IMR-90 (cell line): ENCODE measurements around the gene GALNT4. TPM values are rescaled to one million over a fixed set of nuclear protein-coding genes. Genes with fewer than 3 reads are reported as not detected.

ENCODE experiments used
- ATAC-seq: fragments of 200-7000 bp; cut with Tn5 transposase; 2 replicates; pipeline ENCODE4 v1.9.1; 2020; ENCODE audit warnings: low read depth, mild to moderate bottlenecking, moderate library complexity
- BruUV-seq: library from RNA; stranded (reverse); fragments of 400-500 nt; replicated peaks from 2 replicates; lab custom pipeline; 2021; lab: Mats Ljungman, UMichigan
- CTCF ChIA-PET: fragments of 300-600 bp; formaldehyde crosslinking; extraction: SDS; loops from one replicate; lab custom pipeline; 2021; ENCODE audit warnings: antibody characterized with exemption; lab: Yijun Ruan, JAX
- POLR2A ChIA-PET: fragments of 300-600 bp; sonication (Branson Sonifier 250); formaldehyde crosslinking; loops from one replicate; lab custom pipeline; 2022; ENCODE audit warnings: antibody characterized with exemption; ENCODE audit not compliant: unreplicated experiment; lab: Charles Lee
- DNase-seq: peaks from one replicate; pipeline ENCODE4 v3.0.0; 2013
- H2AFZ ChIP-seq: replicated peaks from 2 replicates; pipeline ENCODE3; 2013; ENCODE audit warnings: low read length, mild to moderate bottlenecking; ENCODE audit not compliant: poor library complexity
- H2AK5ac ChIP-seq: 2 replicates; pipeline ENCODE4 v1.6.1; 2013; ENCODE audit warnings: low read depth, low read length, inconsistent platforms
- H2AK9ac ChIP-seq: replicated peaks from 2 replicates; pipeline ENCODE3; 2013; ENCODE audit warnings: mild to moderate bottlenecking, low read depth, low read length, moderate library complexity; ENCODE audit not compliant: poor library complexity
- H2BK120ac ChIP-seq: 2 replicates; pipeline ENCODE4 v1.6.1; 2013; ENCODE audit warnings: low read depth, low read length, inconsistent platforms
- H2BK15ac ChIP-seq: 3 replicates; pipeline ENCODE4 v1.6.1; 2013; ENCODE audit warnings: low read depth, low read length, inconsistent platforms
- H2BK20ac ChIP-seq: 2 replicates; pipeline ENCODE4 v1.6.1; 2013; ENCODE audit warnings: low read depth, mild to moderate bottlenecking, inconsistent platforms, low read length, moderate library complexity
- H2BK5ac ChIP-seq: 2 replicates; pipeline ENCODE4 v1.6.1; 2013; ENCODE audit warnings: mild to moderate bottlenecking, low read depth, low read length, inconsistent platforms; ENCODE audit not compliant: poor library complexity, severe bottlenecking
- H3K14ac ChIP-seq: replicated peaks from 2 replicates; pipeline ENCODE4 v1.6.1; 2013; ENCODE audit warnings: low read depth, low read length, inconsistent platforms
- H3K18ac ChIP-seq: 2 replicates; pipeline ENCODE4 v1.6.1; 2013; ENCODE audit warnings: low read depth, low read length, control low read depth
- H3K23ac ChIP-seq: 2 replicates; pipeline ENCODE4 v1.6.1; 2013; ENCODE audit warnings: low read depth, low read length, inconsistent platforms
- H3K27ac ChIP-seq: 2 replicates; pipeline ENCODE4 v1.5.1; 2013; ENCODE audit warnings: mild to moderate bottlenecking, control low read depth, low read length; ENCODE audit not compliant: insufficient read depth
- H3K27me3 ChIP-seq: 2 replicates; pipeline ENCODE4 v1.6.1; 2013; ENCODE audit warnings: low read length; ENCODE audit not compliant: control insufficient read depth, insufficient read depth
- H3K36me3 ChIP-seq: 2 replicates; pipeline ENCODE4 v1.6.1; 2013; ENCODE audit warnings: low read length, mixed read lengths; ENCODE audit not compliant: control insufficient read depth, insufficient read depth
- H3K4ac ChIP-seq: 2 replicates; pipeline ENCODE4 v1.6.1; 2013; ENCODE audit warnings: low read depth, low read length, inconsistent platforms
- H3K4me1 ChIP-seq: 2 replicates; pipeline ENCODE4 v1.6.1; 2013; ENCODE audit warnings: low read length, mixed read lengths; ENCODE audit not compliant: control insufficient read depth, insufficient read depth
- H3K4me2 ChIP-seq: 2 replicates; pipeline ENCODE4 v1.6.1; 2013; ENCODE audit warnings: low read depth, mild to moderate bottlenecking, control low read depth, low read length, moderate library complexity
- H3K4me3 ChIP-seq: 2 replicates; pipeline ENCODE4 v1.5.1; 2013; ENCODE audit warnings: low read depth, mild to moderate bottlenecking, control low read depth, low read length, moderate library complexity; ENCODE audit not compliant: insufficient read depth
- H3K56ac ChIP-seq: 2 replicates; pipeline ENCODE4 v1.6.1; 2013; ENCODE audit warnings: low read length, inconsistent platforms; ENCODE audit not compliant: insufficient read depth; ENCODE audit errors: extremely low read depth
- H3K79me1 ChIP-seq, 2 experiments: 2 replicates each; pipeline ENCODE4 v1.6.1; 2013; ENCODE audit warnings: low read length in 2 of 2, inconsistent platforms in 1 of 2, low read depth in 1 of 2
- H3K9ac ChIP-seq: 2 replicates; pipeline ENCODE4 v1.6.1; 2013; ENCODE audit warnings: low read depth, low read length, control low read depth
- H3K9me1 ChIP-seq: 2 replicates; pipeline ENCODE4 v1.6.1; 2013; ENCODE audit warnings: low read length, inconsistent platforms; ENCODE audit not compliant: insufficient read depth
- H3K9me3 ChIP-seq: 2 replicates; pipeline ENCODE4 v1.6.1; 2013; ENCODE audit warnings: low read length; ENCODE audit not compliant: control insufficient read depth, insufficient read depth
- H4K20me1 ChIP-seq: 2 replicates; pipeline ENCODE4 v1.6.1; 2013; ENCODE audit warnings: low read length, inconsistent platforms; ENCODE audit not compliant: insufficient read depth
- H4K5ac ChIP-seq: 2 replicates; pipeline ENCODE4 v1.6.1; 2013; ENCODE audit warnings: mild to moderate bottlenecking, low read depth, low read length, control low read depth
- H4K8ac ChIP-seq, 2 experiments: 2 replicates each; pipeline ENCODE4 v1.6.1; 2013; ENCODE audit warnings: low read depth in 2 of 2, low read length in 2 of 2, control low read depth in 1 of 2, inconsistent platforms in 1 of 2
- H4K91ac ChIP-seq: 2 replicates; pipeline ENCODE4 v1.6.1; 2013; ENCODE audit warnings: low read depth, low read length, inconsistent platforms; ENCODE audit not compliant: insufficient read depth
- BHLHE40 ChIP-seq: fragments of 150-350 bp; IDR thresholded peaks from 2 replicates; pipeline ENCODE4 v1.6.1; 2016; ENCODE audit warnings: mild to moderate bottlenecking, low read depth, low read length
- MAFK ChIP-seq: IDR thresholded peaks from 2 replicates; pipeline ENCODE4 v1.6.1; 2012; ENCODE audit warnings: low read depth, low read length, improper control_type of control experiment
- NFE2L2 ChIP-seq: fragments of 150-350 bp; IDR thresholded peaks from 2 replicates; pipeline ENCODE4 v1.6.1; 2016; ENCODE audit warnings: low read depth, mild to moderate bottlenecking, low read length
- RAD21 ChIP-seq: IDR thresholded peaks from 2 replicates; pipeline ENCODE4 v1.6.1; 2012; ENCODE audit warnings: low read length, improper control_type of control experiment
- RFX5 ChIP-seq: IDR thresholded peaks from 2 replicates; pipeline ENCODE4 v1.8.0; 2012; ENCODE audit warnings: low read depth, mild to moderate bottlenecking, low read length, moderate library complexity
- WGBS, 2 experiments: methylation state at CpG; one replicate each; pipeline versions ENCODE4 v1.1.5 to v1.1.7; 2013; ENCODE audit warnings: missing lambda C conversion rate in 2 of 2; ENCODE audit not compliant: insufficient read length in 1 of 2; ENCODE audit errors: extremely low coverage in 2 of 2; 5-methylcytosine and 5-hydroxymethylcytosine counted together
- dilution Hi-C: fragments of 300-500 bp; cut with HindIII; formaldehyde crosslinking; loops from one replicate; pipeline ENCODE4 v1.14.3; 2018; ENCODE audit warnings: low sequenced_read_pairs; ENCODE audit not compliant: unreplicated experiment
- in situ Hi-C: fragments of 300-500 bp; cut with MboI; formaldehyde crosslinking; loops from 3 replicates; pipeline ENCODE4 v1.14.3; 2019; ENCODE audit warnings: low sequenced_read_pairs, inconsistent platforms, mixed read lengths
- intact Hi-C: fragments of 100-400 bp; cut with micrococcal nuclease; formaldehyde crosslinking; loops from 2 replicates; pipeline ENCODE4 v1.10.0; 2022
- polyA plus RNA-seq, 3 experiments: library from polyadenylated mRNA; depleted of rRNA; stranded (reverse); fragments of >200 nt; gene quantifications; 2 replicates each; pipeline ENCODE4 v1.2.3, GENCODE V29; 2012; ENCODE audit warnings: low replicate concordance in 1 of 3
- total RNA-seq: library from RNA; depleted of rRNA; stranded (reverse); fragments of >200 nt; gene quantifications from 2 replicates; pipeline ENCODE4 v1.2.3, GENCODE V29; 2012
- TF ChIP-seq, protein P1 (sequence below): conservative IDR thresholded peaks from 2 replicates; pipeline ENCODE4 v1.5.1; 2012; ENCODE audit warnings: mild to moderate bottlenecking, low read depth, low read length, improper control_type of control experiment
- TF ChIP-seq, protein P2 (sequence below): fragments of 150-350 bp; IDR thresholded peaks from 2 replicates; pipeline ENCODE4 v1.6.1; 2016; ENCODE audit warnings: low read depth, mild to moderate bottlenecking, low read length, moderate library complexity, borderline replicate concordance

GALNT4 gene
- total and polyA plus RNA-seq, 2 of the 4 experiments (the other 2 are of a cell fraction) = 2.6 to 9.0 TPM

DNA sequence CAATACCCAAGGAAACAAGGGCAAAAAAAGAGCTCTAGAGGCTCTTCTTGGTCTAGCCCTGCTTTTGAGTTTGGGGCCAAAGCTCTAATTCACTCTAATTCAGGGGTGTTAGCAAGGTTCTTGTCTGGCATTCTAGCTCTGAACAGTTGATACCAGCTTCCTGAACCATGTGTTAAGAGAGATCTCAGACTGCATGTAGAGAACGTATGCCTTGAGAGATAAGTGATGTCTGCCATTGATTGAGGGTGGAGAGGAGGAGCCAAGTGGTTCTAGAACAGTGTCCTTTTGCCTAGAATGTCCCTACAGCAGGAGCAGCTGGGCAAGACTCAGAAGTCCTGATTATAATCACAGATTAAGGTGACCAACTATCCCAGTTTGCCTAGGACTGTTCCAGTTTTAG lies 19.4 kb upstream of the GALNT4 start:
- POLR2A ChIA-PET = interaction anchor here (0.6 kb wide), 1 partner anchor 33 kb away, joined by 3 read pairs; no protein-coding TSS in a partner anchor
- TF ChIP-seq, protein P1, sequence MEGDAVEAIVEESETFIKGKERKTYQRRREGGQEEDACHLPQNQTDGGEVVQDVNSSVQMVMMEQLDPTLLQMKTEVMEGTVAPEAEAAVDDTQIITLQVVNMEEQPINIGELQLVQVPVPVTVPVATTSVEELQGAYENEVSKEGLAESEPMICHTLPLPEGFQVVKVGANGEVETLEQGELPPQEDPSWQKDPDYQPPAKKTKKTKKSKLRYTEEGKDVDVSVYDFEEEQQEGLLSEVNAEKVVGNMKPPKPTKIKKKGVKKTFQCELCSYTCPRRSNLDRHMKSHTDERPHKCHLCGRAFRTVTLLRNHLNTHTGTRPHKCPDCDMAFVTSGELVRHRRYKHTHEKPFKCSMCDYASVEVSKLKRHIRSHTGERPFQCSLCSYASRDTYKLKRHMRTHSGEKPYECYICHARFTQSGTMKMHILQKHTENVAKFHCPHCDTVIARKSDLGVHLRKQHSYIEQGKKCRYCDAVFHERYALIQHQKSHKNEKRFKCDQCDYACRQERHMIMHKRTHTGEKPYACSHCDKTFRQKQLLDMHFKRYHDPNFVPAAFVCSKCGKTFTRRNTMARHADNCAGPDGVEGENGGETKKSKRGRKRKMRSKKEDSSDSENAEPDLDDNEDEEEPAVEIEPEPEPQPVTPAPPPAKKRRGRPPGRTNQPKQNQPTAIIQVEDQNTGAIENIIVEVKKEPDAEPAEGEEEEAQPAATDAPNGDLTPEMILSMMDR = no peak
- TF ChIP-seq MAFK (no peak), BHLHE40 (no peak), NFE2L2 (no peak), RAD21 (no peak), RFX5 (no peak)
- TF ChIP-seq, protein P2, sequence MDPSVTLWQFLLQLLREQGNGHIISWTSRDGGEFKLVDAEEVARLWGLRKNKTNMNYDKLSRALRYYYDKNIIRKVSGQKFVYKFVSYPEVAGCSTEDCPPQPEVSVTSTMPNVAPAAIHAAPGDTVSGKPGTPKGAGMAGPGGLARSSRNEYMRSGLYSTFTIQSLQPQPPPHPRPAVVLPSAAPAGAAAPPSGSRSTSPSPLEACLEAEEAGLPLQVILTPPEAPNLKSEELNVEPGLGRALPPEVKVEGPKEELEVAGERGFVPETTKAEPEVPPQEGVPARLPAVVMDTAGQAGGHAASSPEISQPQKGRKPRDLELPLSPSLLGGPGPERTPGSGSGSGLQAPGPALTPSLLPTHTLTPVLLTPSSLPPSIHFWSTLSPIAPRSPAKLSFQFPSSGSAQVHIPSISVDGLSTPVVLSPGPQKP = no peak
- Histone ChIP-seq H2BK20ac (no peak overlapping the region), H3K27me3 (no peaks in the 10 kb centered on the region), H2AK5ac (no peak overlapping the region), H2BK15ac (no peak overlapping the region), H3K56ac (no peak overlapping the region), H3K36me3 (no peaks in the 10 kb centered on the region), H3K4me3 (no peak overlapping the region), H2AK9ac (no peak overlapping the region), H3K14ac (no peak overlapping the region), H3K27ac (no peak overlapping the region), H3K4me1 (no peaks in the 10 kb centered on the region), H4K20me1 (no peaks in the 10 kb centered on the region), H2AFZ (no peak overlapping the region), H4K91ac (no peak overlapping the region), H3K9me1 (peaks cover 5% of the 10 kb centered on the region; the same call in 1 of the 2 replicates), H3K4ac (no peak overlapping the region), H3K4me2 (no peak overlapping the region), H3K18ac (no peak overlapping the region), H3K9me3 (no peaks in the 10 kb centered on the region), H3K79me1 (no peaks in the 10 kb centered on the region), H3K23ac (no peak overlapping the region), H4K5ac (no peak overlapping the region), H2BK120ac (no peak overlapping the region), H3K9ac (no peak overlapping the region), H2BK5ac (no peak overlapping the region), H4K8ac (no peak overlapping the region)
- BruUV-seq = no TSS peak
- intact Hi-C loops = loop anchor here (5.0 to 10.0 kb wide), 4 partner anchors 148 to 1361 kb away; no protein-coding TSS in a partner anchor
- no CpG with 5 or more reads among the region's 1 CpG for WGBS, 2 experiments
- in situ Hi-C loops = loop anchor here (5.0 to 10.0 kb wide), 3 partner anchors 161 to 1391 kb away; partner anchors contain the start of gene ATP2B1
- dilution Hi-C loops = no loop called here
- CTCF ChIA-PET = interaction anchor here (0.5 to 2.6 kb wide), 6 partner anchors 69 to 1401 kb away, joined by 3 to 9 read pairs (median 4); no protein-coding TSS in a partner anchor
- DNase-seq (no peak), ATAC-seq (no peak)
